H9 (cell line): Measurements from ENCODE around the gene ARMH3. TPM values are rescaled to one million over a fixed set of nuclear protein-coding genes. Genes with fewer than 3 reads are reported as not detected.
A peak's percentile ranks its signal among the peaks of the same experiment; 100 is the strongest.

Experiments
- DNase-seq: peaks from one replicate; pipeline ENCODE4 v3.0.0-alpha.2; 2017
- H2AFZ ChIP-seq: one replicate; pipeline ENCODE4 v1.6.1; 2013; ENCODE audit warnings: mild to moderate bottlenecking, low read length, control low read depth, moderate library complexity
- H2AK5ac ChIP-seq: 2 replicates; pipeline ENCODE4 v1.6.1; 2013; ENCODE audit warnings: low read length, control low read depth, mixed read lengths; ENCODE audit not compliant: insufficient read length
- H2BK120ac ChIP-seq: one replicate; pipeline ENCODE4 v1.6.1; 2013; ENCODE audit warnings: low read depth, mild to moderate bottlenecking, low read length, control low read depth, inconsistent platforms; ENCODE audit not compliant: poor library complexity, severe bottlenecking
- H2BK12ac ChIP-seq: 2 replicates; pipeline ENCODE4 v1.6.1; 2013; ENCODE audit warnings: low read length, control low read depth, mixed read lengths, low read depth; ENCODE audit not compliant: insufficient read length
- H2BK15ac ChIP-seq: 2 replicates; pipeline ENCODE4 v1.6.1; 2013; ENCODE audit warnings: low read depth, low read length, control low read depth
- H2BK20ac ChIP-seq: one replicate; pipeline ENCODE4 v1.6.1; 2013; ENCODE audit warnings: low read depth, mild to moderate bottlenecking, low read length, control low read depth, inconsistent platforms; ENCODE audit not compliant: poor library complexity, severe bottlenecking
- H2BK5ac ChIP-seq: 2 replicates; pipeline ENCODE4 v1.6.1; 2013; ENCODE audit warnings: low read length, control low read depth, mixed read lengths; ENCODE audit not compliant: insufficient read length
- H3K14ac ChIP-seq: 2 replicates; pipeline ENCODE4 v1.6.1; 2013; ENCODE audit warnings: low read length, control low read depth; ENCODE audit not compliant: insufficient read depth
- H3K18ac ChIP-seq: 2 replicates; pipeline ENCODE4 v1.6.1; 2013; ENCODE audit warnings: low read depth, mild to moderate bottlenecking, mixed read lengths, low read length, control low read depth; ENCODE audit not compliant: insufficient read length
- H3K23ac ChIP-seq: 2 replicates; pipeline ENCODE4 v1.6.1; 2013; ENCODE audit warnings: low read length, control low read depth, mixed read lengths, low read depth; ENCODE audit not compliant: insufficient read length
- H3K23me2 ChIP-seq: 2 replicates; pipeline ENCODE4 v1.6.1; 2013; ENCODE audit warnings: low read depth, mild to moderate bottlenecking, mixed read lengths, low read length, control low read depth; ENCODE audit not compliant: insufficient read length, poor library complexity, severe bottlenecking
- H3K27ac ChIP-seq: 2 replicates; pipeline ENCODE4 v1.5.1; 2013; ENCODE audit warnings: low read length, control low read depth, mixed read lengths, low read depth; ENCODE audit not compliant: insufficient read length
- H3K27me3 ChIP-seq: 2 replicates; pipeline ENCODE4 v1.6.1; 2013; ENCODE audit warnings: low read length, control low read depth, inconsistent platforms; ENCODE audit not compliant: insufficient read depth
- H3K4ac ChIP-seq: 2 replicates; pipeline ENCODE4 v1.6.1; 2013; ENCODE audit warnings: low read depth, mild to moderate bottlenecking, control low read depth, inconsistent platforms, low read length, moderate library complexity
- H3K4me1 ChIP-seq: 2 replicates; pipeline ENCODE4 v1.6.1; 2013; ENCODE audit warnings: low read length, control low read depth, inconsistent platforms; ENCODE audit not compliant: insufficient read depth
- H3K4me2 ChIP-seq: 2 replicates; pipeline ENCODE4 v1.6.1; 2013; ENCODE audit warnings: low read length, control low read depth, mixed read lengths; ENCODE audit not compliant: insufficient read length, insufficient read depth
- H3K56ac ChIP-seq: 2 replicates; pipeline ENCODE4 v1.6.1; 2013; ENCODE audit warnings: low read depth, mild to moderate bottlenecking, mixed read lengths, low read length, control low read depth; ENCODE audit not compliant: insufficient read length
- H3K79me1 ChIP-seq: 2 replicates; pipeline ENCODE4 v1.6.1; 2013; ENCODE audit warnings: low read depth, mild to moderate bottlenecking, moderate library complexity, low read length, control low read depth, inconsistent platforms; ENCODE audit not compliant: insufficient read depth, poor library complexity, severe bottlenecking
- H3K79me2 ChIP-seq: 2 replicates; pipeline ENCODE4 v1.6.1; 2013; ENCODE audit warnings: low read length, control low read depth, inconsistent platforms; ENCODE audit not compliant: insufficient read depth
- H3K9ac ChIP-seq: 2 replicates; pipeline ENCODE4 v1.6.1; 2013; ENCODE audit warnings: low read length, control low read depth, mixed read lengths; ENCODE audit not compliant: insufficient read length; ENCODE audit errors: extremely low read depth
- H3K9me3 ChIP-seq: one replicate; pipeline ENCODE4 v1.6.1; 2013; ENCODE audit warnings: low read depth, low read length, inconsistent platforms; ENCODE audit not compliant: control insufficient read depth
- H3T11ph ChIP-seq: one replicate; pipeline ENCODE4 v1.6.1; 2013; ENCODE audit warnings: mild to moderate bottlenecking, low read length, control low read depth, inconsistent platforms
- H4K20me1 ChIP-seq: one replicate; pipeline ENCODE4 v1.6.1; 2013; ENCODE audit not compliant: control insufficient read depth, insufficient read length, insufficient read depth
- H4K5ac ChIP-seq: 2 replicates; pipeline ENCODE4 v1.6.1; 2013; ENCODE audit warnings: low read depth, mild to moderate bottlenecking, mixed read lengths, low read length, control low read depth; ENCODE audit not compliant: insufficient read length
- H4K8ac ChIP-seq: replicated peaks from 2 replicates; pipeline ENCODE4 v1.6.1; 2013; ENCODE audit warnings: low read length, control low read depth, mixed read lengths, low read depth; ENCODE audit not compliant: insufficient read length
- H4K91ac ChIP-seq: 2 replicates; pipeline ENCODE4 v1.6.1; 2013; ENCODE audit warnings: low read depth, mild to moderate bottlenecking, moderate library complexity, mixed read lengths, low read length, control low read depth; ENCODE audit not compliant: insufficient read length
- H3K27ac Mint-ChIP-seq, 3 experiments: 2 replicates in 2 of 3; 3 replicates in 1 of 3; pipeline ENCODE4 v1.8.0; 2020 to 2021; ENCODE audit warnings: mixed read lengths in 3 of 3, mild to moderate bottlenecking in 1 of 3, moderate library complexity in 1 of 3
- H3K27me3 Mint-ChIP-seq: 2 replicates; pipeline ENCODE4 v1.8.0; 2021; ENCODE audit warnings: low read depth, mild to moderate bottlenecking, moderate library complexity, mixed read lengths
- H3K36me3 Mint-ChIP-seq, 3 experiments: 2 replicates in 2 of 3; 3 replicates in 1 of 3; pipeline ENCODE4 v1.8.0; 2020 to 2021; ENCODE audit warnings: low read depth in 3 of 3, mixed read lengths in 3 of 3; ENCODE audit not compliant: insufficient read depth in 1 of 3
- H3K4me1 Mint-ChIP-seq, 2 experiments: 2 replicates each; pipeline ENCODE4 v1.8.0; 2020; ENCODE audit warnings: mixed read lengths in 2 of 2
- H3K4me3 Mint-ChIP-seq, 2 experiments: 2 replicates in 1 of 2; 3 replicates in 1 of 2; pipeline ENCODE4 v1.8.0; 2020 to 2021; ENCODE audit warnings: mild to moderate bottlenecking in 2 of 2, mixed read lengths in 2 of 2, moderate library complexity in 1 of 2
- H3K9me3 Mint-ChIP-seq, 2 experiments: 2 replicates in 1 of 2; 3 replicates in 1 of 2; pipeline ENCODE4 v1.8.0; 2020; ENCODE audit warnings: mild to moderate bottlenecking in 2 of 2, mixed read lengths in 2 of 2, moderate library complexity in 1 of 2
- CTCF ChIP-seq: fragments of 200-600 bp; sonication (generic); conservative IDR thresholded peaks from 3 replicates; pipeline ENCODE4 v1.8.0; 2021; ENCODE audit warnings: antibody characterized with exemption, mild to moderate bottlenecking
- WGBS: extraction: QIAGEN DNeasy Blood & Tissue Kit; methylation state at CpG from one replicate; pipeline ENCODE4 v1.1.7; 2013; ENCODE audit warnings: missing lambda C conversion rate, low lambda C conversion rate, mixed read lengths; ENCODE audit not compliant: insufficient read length; ENCODE audit errors: extremely low coverage; 5-methylcytosine and 5-hydroxymethylcytosine counted together
- total RNA-seq: library from RNA; stranded (reverse); gene quantifications from 2 replicates; pipeline ENCODE4 v1.2.1, GENCODE V29; 2021

The ARMH3 gene
- total RNA-seq, 1 experiment from 2014 or later: 20.4 TPM

- H4K5ac ChIP-seq: no peak overlapping the region
- no peak overlapping the region for H4K8ac ChIP-seq
- peaks cover 23 to 46% of the 10 kb centered on the region in 2 experiments for H3K4me1 Mint-ChIP-seq
- no peaks in the 10 kb centered on the region for H3K9me3 ChIP-seq
- H3K36me3 Mint-ChIP-seq: no peaks in the 10 kb centered on the region
- peaks cover 15% of the 10 kb centered on the region; the same call in 1 of the 2 replicates for H3K27me3 ChIP-seq
- no peak overlapping the region for H2BK20ac ChIP-seq
- no peak overlapping the region for H2AK5ac ChIP-seq
- peak overlapping the region; percentile 81 to 92 for H3K4me3 Mint-ChIP-seq
- peaks cover 2% of the 10 kb centered on the region for H4K20me1 ChIP-seq
- H3K27ac ChIP-seq: no peak overlapping the region
- no peaks in the 10 kb centered on the region for H3K79me1 ChIP-seq
- H4K91ac ChIP-seq: no peak overlapping the region
- H3K79me2 ChIP-seq: no peaks in the 10 kb centered on the region
- H3K23me2 ChIP-seq: peaks cover 9% of the 10 kb centered on the region
- TF ChIP-seq CTCF: no peak
- no CpG with 5 or more reads among the region's 1 CpG for WGBS
- no peak overlapping the region for H3K56ac ChIP-seq
- H2BK120ac ChIP-seq: no peak overlapping the region
- no peak overlapping the region for H2BK12ac ChIP-seq
- no peak overlapping the region for H3K18ac ChIP-seq
- H3K4ac ChIP-seq: no peak overlapping the region
- H3K4me2 ChIP-seq: peak overlapping the region; percentile 77
- H2AFZ ChIP-seq: no peak overlapping the region
- H3K9ac ChIP-seq: no peak overlapping the region
- H2BK5ac ChIP-seq: no peak overlapping the region
- H3K14ac ChIP-seq: no peak overlapping the region
- no peak overlapping the region for H2BK15ac ChIP-seq
- peaks cover 3% of the 10 kb centered on the region; the same call in 1 of the 2 replicates for H3K4me1 ChIP-seq
- no peaks in the 10 kb centered on the region for H3K9me3 Mint-ChIP-seq
- no peak overlapping the region for H3K23ac ChIP-seq
- DNase-seq: no peak
- peaks cover 28% of the 10 kb centered on the region for H3K27me3 Mint-ChIP-seq
- H3K27ac Mint-ChIP-seq: no peak overlapping the region; a peak in 2 of 7 replicates
- H3T11ph ChIP-seq: no peak overlapping the region
Measured at GRCh38 chr10:101839002-101839401, 217.0 kb downstream of the ARMH3 start.
